GM19351 (cell line): Measurements from ENCODE around the gene UNC13C.

Experiments
- ATAC-seq: cut with Tn5 transposase; IDR thresholded peaks from one replicate; pipeline ENCODE4 v1.9.1; 2021; ENCODE audit warnings: mild to moderate bottlenecking, moderate library complexity; ENCODE audit not compliant: unreplicated experiment

UNC13C gene

GRCh38 chr15:54101664-54102270 lies 123.5 kb downstream of the UNC13C start:
- ATAC-seq: no peak

DNA sequence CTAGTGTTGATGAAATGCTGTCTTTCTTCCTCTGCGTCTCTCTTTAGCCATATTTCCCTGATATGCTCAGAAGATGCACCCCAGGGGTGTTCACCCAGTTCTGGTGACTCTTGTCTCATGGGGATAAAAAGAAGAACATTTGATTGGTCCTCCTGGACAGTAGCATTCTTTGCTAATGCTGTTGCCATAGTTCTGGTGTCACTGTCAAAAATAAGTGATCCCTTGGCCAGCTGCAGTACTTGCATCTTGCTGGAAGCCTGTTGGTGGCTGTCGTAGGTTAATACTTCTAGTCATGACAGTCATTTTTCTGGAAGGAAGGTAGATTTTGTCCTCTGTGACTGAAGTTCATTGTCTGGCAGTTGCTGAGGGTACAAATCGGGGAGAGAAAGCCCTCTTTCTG lies 124.5 kb downstream of the UNC13C start:
- no peak for ATAC-seq

DNA sequence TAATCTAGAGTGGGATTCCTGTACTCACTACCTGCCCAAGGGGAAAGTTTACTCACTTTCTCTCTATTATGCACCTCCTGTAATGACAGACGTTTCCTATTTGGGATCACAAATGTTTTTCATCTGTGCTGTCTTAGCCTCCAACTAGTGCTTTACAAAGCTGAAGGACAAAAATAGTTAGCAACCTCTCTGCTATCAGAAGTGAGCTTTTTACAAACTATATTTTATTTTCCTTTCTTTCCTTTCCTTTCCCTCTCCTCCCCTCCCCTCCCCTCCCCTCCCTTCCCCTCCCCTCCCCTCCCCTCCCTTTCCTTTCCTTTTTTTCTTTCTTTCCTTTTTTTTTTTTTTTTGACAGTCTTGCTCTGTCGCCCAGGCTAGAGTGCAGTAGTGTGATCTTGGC lies 130.8 kb downstream of the UNC13C start:
- ATAC-seq: no peak

DNA sequence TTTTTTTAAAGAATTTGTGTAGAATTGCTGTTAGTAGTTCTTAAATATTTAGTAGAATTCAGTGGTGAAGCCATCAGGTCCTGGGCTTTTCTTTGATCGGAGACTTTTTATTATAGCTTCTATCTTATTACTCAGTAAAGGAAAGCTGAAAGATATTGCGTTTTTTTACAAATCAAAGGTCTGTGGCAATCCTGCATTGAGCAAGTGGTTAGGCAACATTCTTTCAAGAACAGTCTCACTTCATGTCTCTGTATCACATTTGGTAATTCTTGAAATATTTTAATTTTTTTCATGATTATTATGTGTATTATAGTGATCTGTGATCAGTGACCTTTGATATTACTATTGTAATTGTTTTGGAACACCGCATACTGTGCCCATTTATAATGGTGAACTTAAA lies 140.8 kb downstream of the UNC13C start:
- ATAC-seq: no peak

GRCh38 chr15:54120949-54121463 lies 142.8 kb downstream of the UNC13C start:
- ATAC-seq: no peak

DNA sequence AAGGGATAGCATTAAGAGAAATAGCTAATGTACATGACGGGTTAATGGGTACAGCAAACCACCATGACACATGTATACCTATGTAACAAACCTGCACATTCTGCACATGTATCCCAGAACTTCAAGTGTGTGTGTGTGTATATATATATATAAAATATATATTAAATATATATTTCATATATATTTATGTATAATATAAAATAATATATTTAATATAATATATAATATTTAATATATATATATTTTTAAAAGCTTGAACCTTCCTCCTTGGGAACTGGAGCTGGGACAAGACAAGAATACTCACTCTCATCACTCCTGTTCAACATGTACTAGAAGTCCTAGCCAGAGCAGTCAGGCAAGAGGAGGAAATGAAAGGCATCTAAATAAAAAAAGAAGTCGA lies 149.3 kb downstream of the UNC13C start:
- no peak for ATAC-seq

GRCh38 chr15:54131410-54131809 lies 153.2 kb downstream of the UNC13C start:
- no peak for ATAC-seq

- no peak for ATAC-seq
These were observed 170.9 kb downstream of the UNC13C start for GRCh38 chr15:54149115-54149531.

DNA sequence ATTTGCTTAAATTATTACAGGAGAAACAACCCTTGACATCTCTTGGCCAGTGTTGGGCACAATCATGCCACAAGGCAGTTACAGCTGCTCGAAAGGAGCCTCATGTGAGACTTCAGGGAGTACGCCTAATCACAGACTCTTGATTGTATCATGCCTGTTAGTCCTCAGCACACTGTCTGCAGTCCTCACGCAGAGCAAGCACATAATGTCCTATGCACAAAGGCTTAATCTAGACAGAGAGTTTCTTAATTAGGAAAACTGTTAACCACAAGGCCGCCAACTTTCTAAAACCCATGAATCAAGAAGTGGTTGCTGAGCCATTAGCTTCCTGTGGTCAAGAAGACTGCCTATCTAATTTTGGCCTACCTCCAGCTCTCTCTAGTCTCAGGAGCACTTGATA lies 172.0 kb downstream of the UNC13C start:
- no peak for ATAC-seq

GRCh38 chr15:54159012-54159411 lies 180.8 kb downstream of the UNC13C start:
- ATAC-seq: no peak

- ATAC-seq: no peak
These were observed 209.1 kb downstream of the UNC13C start for GRCh38 chr15:54187325-54187724.

GRCh38 chr15:54197995-54198394 lies 219.8 kb downstream of the UNC13C start:
- no peak for ATAC-seq

DNA sequence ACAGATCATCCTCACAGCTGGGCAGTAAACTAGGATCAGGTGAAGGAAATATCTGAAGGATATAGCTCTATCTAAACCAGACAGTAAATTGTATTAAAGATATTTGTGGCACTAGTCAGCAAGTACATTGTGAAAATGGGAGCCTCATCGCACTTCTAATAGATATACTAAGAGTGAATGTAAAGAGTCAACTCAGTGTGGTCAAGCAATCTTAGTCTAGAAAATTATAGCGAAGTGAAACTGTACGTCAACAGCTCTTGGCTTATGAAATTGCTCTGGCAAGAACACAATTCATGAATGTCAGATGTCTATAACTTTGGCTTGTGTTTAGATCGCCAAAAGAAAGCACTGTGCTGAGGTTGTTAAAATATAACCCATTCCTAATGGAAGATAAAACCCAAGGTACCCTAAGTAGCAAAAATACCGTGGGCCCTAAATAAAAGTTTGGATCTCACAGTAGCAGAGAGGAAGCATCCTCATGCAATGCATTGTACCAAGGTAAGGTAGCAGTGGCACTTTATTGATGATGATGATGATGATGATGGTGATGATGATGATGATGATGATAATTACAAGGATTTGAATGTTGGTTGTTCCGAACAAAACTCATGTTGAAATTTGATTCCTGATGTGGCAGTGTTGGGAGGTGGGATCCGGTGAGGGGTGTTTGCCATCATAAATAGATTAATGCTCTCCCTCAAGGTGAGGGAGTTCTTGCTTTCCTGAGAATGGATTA lies 228.5 kb downstream of the UNC13C start:
- ATAC-seq: no peak

DNA sequence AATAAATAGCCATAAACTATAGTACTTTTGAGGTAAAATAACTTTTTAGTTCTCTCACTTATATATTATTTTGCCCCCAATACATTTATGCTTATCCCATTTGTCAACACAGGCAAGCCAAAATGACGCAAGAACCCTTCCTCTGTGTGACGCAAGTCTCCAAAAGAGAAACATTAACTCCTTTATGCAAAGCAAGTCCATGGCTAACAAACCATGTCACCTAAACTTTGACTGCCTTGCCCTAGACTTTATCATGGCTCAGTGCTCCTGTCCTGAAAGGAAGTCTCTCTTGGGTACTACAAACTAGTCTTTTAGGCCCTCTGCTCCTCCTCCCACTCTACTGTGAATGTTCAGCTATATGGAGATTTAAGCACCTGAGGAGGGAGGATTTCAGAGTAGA lies 230.5 kb downstream of the UNC13C start:
- no peak for ATAC-seq

GRCh38 chr15:54212635-54213034 lies 234.4 kb downstream of the UNC13C start:
- no peak for ATAC-seq

DNA sequence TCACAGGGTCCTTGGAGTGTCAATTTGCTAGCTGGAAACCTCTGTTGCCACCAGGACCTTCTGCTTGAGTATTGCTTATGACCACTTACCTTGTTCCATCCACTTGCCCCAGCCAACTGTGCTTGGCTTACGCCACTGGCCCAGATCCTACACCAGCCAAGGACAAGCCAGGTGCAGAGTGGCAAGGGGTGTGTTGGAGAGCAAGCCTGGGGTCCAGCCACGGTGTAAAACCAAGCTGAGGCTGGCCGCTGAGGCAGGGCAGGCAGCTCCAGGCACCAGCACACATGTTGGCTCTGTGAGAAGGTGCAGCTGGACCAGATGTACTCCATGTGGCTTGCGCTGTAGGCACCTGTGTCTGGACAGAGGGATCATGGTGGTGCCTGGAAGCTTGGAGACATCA lies 248.2 kb downstream of the UNC13C start:
- ATAC-seq: no peak

- no peak for ATAC-seq
These were observed 249.3 kb downstream of the UNC13C start for GRCh38 chr15:54227569-54227968.

DNA sequence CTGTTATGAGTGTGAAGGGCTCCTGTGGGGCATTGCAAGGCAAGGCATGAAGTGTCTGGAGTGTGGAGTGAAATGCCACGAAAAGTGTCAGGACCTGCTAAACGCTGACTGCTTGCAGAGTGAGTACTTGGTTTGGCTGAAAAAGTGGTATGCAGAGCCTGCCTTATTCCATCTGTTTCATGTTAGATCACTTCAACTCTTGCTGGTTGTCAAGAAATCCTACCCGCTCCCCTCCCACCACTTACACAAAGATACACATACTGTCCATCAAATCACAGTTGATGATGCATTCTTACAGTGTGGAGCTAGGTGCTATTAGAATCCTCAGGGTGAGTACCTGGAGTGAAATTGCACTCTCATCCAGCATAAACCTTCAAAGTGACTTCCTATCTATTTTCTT lies 272.1 kb downstream of the UNC13C start:
- no peak for ATAC-seq

GRCh38 chr15:54256190-54256589 lies 277.9 kb downstream of the UNC13C start:
- ATAC-seq: no peak

DNA sequence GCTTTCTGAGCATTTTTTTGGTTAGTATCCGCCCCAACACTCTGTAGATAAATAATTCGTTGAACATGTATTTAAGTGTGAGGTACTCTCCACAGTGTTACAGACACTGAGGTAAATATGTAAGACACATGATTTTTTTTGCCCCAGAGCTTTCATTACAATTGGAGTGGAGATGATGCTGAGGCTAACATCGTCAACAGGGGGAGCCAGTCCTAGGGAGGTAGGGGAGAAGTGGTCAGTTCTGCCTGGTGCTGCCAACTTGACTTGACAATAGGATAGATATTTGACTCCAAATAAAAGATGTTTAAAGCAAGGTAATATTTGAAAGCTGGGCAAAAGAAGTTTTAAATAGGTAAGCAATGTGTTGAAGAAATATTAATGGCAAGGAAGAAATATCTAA lies 295.7 kb downstream of the UNC13C start:
- no peak for ATAC-seq

DNA sequence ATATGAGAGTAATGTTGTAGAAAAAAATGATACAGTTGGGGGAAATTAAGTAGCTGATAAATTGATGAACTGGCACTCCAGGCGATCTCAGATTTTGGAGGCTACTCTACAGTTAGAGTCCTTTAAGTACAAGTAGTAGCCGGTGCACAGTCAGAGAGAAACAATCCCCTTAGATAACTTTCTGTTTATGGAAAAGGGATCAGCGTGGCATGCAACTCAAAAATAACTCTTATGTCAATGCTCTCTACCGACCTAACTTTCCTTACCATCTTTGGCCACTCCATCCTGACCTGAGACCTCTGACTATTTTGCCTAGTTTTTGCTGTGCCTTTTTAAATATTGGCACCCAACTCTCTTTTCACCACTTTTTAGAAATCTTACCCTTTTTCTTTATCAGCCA lies 299.6 kb downstream of the UNC13C start:
- no peak for ATAC-seq

DNA sequence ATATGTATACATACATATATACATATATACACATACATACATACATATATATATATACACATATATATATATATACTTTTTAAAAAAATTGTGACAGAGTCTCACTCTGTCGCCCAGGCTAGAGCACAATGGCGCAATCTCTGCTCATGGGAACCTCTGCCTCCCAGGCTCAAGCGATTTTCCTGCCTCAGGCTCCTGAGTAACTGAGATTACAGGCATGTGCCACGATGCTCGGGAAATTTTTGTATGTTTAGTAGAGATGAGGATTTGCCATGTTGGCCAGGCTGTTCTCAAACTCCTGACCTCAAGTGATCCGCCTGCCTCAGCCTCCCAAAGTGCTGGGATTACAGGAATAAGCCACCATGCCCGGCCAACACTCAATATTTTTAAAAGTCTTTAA lies 302.5 kb downstream of the UNC13C start:
- no peak for ATAC-seq
